GM19463 (cell line): ENCODE measurements around the gene TRIM13.
"Not testable (repeated sequence)": the region's sequence is repeated elsewhere in the genome, so short reads cannot be mapped to it uniquely, and the experiment has no call there.

ENCODE experiments used
- ATAC-seq: cut with Tn5 transposase; IDR thresholded peaks from one replicate; pipeline ENCODE4 v1.9.1; 2021; ENCODE audit warnings: mild to moderate bottlenecking, moderate library complexity; ENCODE audit not compliant: unreplicated experiment

The TRIM13 gene

GRCh38 chr13:50055454-50055853, 58.6 kb downstream of the TRIM13 start:
- no peak for ATAC-seq

GRCh38 chr13:50060718-50061117, 63.9 kb downstream of the TRIM13 start:
- no peak for ATAC-seq

- not testable (repeated sequence) for ATAC-seq
Observed at GRCh38 chr13:50062336-50062735, 65.5 kb downstream of the TRIM13 start.

GRCh38 chr13:50065712-50066111, 68.9 kb downstream of the TRIM13 start:
- ATAC-seq, result no peak
